PC-9 (cell line): ENCODE data around the gene BSCL2.

Source experiments
- EZH2 ChIP-seq: fragments of 200-600 bp; sonication (generic); IDR thresholded peaks from 2 replicates; pipeline ENCODE4 v1.8.0; 2017; ENCODE audit warnings: antibody characterized with exemption, low read depth
- TF ChIP-seq, protein P1 (sequence below): fragments of 200-600 bp; sonication (generic); conservative IDR thresholded peaks from 2 replicates; pipeline ENCODE4 v1.6.1; 2017; ENCODE audit warnings: mixed run types, antibody characterized with exemption, mild to moderate bottlenecking, moderate library complexity

DNA sequence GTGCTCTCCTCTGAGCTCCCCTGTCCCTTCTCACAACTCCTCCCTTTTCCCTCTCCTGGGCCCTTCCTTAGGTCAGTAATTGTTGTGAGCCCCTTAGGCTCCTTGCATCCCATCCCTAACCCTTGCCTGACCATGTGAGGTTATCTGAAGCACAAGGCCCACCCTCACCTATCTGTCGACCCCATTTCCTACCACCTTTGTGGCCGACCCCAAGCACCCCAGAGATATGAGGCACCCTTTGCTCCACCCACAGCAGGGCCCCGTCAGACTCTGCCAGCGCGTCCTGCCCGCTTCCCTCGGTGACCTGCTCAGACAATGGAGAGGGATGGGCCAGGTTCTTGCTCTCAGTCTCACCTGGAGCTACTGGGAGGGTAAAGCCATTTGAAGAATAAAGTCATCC lies 1.6 kb upstream of the BSCL2 start:
- TF ChIP-seq, protein P1, sequence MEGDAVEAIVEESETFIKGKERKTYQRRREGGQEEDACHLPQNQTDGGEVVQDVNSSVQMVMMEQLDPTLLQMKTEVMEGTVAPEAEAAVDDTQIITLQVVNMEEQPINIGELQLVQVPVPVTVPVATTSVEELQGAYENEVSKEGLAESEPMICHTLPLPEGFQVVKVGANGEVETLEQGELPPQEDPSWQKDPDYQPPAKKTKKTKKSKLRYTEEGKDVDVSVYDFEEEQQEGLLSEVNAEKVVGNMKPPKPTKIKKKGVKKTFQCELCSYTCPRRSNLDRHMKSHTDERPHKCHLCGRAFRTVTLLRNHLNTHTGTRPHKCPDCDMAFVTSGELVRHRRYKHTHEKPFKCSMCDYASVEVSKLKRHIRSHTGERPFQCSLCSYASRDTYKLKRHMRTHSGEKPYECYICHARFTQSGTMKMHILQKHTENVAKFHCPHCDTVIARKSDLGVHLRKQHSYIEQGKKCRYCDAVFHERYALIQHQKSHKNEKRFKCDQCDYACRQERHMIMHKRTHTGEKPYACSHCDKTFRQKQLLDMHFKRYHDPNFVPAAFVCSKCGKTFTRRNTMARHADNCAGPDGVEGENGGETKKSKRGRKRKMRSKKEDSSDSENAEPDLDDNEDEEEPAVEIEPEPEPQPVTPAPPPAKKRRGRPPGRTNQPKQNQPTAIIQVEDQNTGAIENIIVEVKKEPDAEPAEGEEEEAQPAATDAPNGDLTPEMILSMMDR: no peak
- TF ChIP-seq EZH2: no peak
